NK-92 (cell line): Measurements from ENCODE around the gene DPF3.

Experiments
- DNase-seq: peaks from one replicate; lab custom pipeline; 2025; ENCODE audit not compliant: unreplicated experiment; lab: John Stamatoyannopoulos, UW

DPF3 gene

DNA sequence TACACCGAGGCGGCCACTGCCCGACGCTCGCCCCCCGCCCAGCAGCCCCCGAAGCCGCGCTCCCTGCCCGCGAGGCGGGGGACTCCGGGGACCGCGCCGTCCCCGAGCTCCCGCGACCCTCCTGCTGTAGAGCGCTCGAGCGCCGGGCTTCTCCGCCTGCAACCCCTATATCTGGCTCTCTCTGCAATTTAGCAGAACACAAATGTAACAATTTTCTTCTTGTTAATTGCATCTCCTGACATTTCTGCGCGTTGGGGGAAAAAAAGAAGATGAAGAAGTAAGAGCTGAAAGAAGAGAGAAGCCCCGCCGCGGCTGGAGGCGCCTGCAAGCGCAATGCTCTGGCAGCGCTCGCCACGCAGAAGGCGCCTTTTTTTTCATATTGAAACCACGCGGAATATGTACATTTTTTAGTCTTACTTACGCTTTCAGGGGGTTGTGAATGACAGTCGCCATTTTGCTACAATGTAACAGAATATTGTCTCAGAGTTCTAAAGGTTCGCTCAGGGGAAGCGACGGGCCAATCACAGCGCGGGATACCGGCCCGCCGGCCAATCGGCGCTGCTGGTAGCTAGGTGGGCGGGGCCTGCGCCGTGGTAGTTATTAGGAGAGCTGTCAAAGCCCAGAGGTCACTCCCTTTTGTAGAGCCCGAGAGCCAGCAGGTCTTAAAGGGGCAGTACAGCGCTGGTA lies at the start of gene DPF3:
TSS of gene DPF3 (minus strand) at position 466 of the 687 bp plus-strand sequence. CDS start at position 453, 13 bp downstream.
- DNase-seq, result peak; percentile 56

DNA sequence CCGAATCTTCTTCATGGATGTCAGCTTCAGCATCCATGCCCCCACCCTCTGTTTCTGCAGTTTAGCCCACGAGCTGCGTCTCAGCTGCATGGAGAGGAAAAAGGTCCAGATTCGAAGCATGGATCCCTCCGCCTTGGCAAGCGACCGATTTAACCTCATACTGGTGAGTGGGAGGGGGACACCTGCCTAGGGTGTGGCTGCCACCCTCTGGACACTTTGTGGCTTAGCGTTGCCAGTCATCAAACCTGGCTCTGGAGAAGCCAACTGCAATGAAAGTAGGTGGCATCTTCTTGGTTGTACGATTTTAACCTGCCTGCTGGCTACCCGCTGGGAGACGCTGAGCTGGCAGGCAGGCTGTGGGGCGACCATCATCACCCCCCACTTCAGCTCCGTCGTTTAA lies 49.0 kb upstream of the DPF3 start:
- DNase-seq, result no peak

DNA sequence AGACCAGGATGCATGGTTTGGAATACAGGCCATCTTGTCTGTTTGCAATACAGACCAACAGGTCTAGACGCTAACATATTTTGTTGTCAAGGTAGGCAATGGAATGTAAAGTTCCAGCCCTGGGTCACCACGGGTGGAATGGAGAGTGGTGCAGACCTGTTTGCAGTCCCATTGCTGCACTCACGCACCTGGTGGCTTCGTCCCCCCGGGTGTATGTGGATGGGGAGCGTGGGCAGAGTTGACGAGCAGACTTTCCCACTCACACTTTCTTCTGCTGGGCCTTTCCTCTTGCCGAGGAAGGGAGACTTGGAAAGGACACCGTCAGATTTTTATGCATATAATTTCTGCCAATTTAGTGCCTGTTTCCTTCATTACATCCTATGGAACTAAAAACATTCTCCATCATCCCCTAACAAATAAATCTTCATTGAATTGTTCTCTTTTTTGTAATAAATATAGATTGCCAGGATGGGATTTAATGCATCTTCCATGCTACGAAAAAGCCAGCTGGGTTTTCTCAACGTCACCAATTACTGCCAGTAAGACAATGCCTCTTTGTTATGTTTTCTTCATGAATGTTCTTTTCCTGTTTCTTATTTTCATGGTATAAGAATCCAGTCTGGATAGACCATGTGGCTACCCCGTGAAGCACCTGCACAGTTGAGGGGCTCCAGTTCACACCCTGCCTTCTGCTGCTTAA lies 47.5 kb upstream of the DPF3 start:
- DNase-seq, result no peak

DNA sequence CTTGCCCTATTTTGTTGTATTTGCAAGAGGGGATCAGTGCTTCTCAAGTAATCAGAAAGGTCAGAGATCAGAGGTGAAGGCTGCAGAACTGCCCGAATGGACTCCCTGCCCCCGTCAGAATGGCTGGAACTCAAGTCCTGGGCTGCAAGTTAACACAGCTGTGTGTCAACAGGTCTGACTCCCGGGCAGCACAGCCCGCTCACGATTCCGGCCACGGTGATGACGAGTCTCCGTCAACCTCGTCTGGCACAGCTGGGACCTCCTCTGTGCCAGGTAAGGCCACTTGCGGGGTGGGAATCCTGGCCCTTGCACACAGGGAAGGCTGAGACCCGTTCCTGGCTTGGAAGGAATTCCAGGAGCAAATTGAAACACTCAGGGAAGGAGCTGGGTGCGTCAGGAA lies 45.7 kb upstream of the DPF3 start:
- no peak for DNase-seq

DNA sequence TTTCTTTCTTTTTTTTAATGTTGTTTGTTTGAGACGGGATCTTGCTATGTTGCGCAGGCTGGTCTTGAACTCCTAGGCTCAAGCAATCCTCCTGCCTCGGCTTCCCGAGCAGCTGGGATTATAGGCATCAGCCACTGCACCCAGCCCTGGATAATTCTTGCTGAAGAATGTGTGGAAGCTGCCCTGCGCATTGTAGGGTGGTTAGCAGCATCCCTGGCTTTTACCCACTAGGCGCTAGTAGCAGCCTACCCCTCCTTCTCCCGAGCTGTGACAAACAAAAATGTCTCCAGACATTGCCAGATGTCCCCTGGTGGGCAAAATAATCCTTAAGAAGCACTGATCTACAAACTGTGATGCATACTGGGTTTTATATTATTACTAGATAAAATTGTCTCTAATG lies 39.0 kb upstream of the DPF3 start:
- DNase-seq, result no peak

DNA sequence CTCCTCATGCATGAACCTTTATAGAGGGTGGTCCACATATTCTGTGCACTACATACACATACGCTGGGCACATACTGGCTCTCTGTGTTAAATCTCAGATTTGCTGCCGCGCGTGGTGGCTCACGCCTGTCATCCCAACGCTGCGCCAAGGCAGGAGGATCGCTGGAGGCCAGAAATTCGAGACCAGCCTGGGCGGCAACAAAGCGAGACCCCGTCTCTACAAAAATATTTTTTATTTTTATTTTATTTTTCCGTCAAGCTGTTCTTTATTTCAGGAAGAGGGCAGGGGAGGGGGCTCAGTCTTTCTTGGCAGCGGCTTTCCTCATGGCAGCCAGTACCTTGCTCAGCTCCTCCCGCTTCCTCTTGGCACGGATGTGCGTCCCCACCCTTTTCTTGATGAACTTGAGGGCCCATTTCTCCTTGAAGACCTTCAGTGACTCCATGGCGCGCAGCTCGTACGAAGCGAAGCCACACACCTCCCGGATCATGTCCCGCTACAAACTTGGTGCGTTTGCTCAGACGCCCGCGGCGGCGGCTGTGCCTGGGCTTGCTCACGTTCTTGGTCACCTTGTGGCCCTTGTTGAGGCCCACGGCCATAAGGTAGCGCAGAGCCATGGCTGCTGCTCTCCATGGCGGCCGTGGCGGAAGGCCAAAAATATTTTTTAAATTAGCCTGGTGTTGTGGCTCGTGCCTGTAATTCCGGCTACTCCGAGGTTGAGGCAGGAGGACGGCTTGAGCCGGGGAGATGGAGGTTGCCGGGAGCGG lies 35.6 kb upstream of the DPF3 start:
- DNase-seq, result no peak

DNA sequence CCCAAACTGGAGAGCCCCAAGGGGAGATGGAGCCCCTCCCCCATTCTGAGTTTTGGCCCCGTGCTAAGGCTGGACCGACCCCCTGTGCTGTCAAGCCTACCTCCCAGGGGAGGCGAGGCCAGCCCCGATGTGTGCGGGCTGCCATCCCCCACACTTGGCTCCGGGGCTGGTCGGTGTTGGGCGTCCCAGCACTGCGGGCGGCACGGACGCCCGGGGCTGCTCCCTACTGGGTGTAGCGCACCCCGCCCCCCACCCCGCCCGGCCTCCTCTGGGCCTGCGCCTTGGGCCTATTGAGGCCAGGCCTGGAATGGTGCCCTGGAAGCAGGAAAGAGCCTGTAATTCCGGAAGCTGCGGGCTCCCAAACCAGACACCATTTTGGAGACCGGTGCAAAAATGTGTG lies 35.0 kb upstream of the DPF3 start:
- DNase-seq, result no peak

DNA sequence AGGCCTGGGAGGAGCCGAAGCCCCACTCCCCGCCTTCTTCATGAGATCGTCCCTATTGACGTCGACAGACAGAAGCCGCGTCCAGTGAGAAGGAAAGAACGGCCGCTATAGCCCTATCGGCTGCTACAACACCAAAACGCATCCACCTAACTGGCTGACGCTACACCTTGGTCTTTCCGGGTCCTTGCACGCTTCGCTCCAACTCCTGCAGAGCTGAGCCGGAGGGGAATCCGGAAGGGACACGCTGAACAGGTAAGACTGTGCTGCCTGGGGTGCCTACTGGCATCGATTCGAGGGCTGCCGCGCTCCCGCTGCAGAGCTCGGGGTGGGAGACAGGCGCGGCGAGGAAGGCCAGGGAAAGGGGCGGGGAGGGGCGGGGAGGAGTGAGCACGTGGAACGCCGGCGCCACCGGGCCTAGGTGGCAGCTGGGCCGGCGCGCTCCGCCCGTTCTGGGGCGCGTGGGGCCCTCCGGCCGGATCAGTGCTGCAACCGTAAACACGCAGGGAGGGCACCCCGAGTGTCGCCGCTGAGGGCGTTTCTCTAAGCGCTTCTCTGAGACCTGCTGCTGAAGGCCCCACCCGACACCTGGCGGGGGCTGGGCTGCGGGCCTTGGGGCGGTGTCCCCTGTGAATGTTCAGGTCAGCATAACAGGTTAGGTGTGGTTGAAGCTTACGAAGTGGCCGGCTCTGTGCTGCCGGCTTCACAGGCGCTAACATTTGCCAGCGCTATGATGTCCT lies 32.6 kb upstream of the DPF3 start, which contains the start of gene DCAF4:
TSS of gene DCAF4 (plus strand) at position 173 of the 737 bp plus-strand sequence. CDS start 11,515 bp downstream, outside the sequence.
- peak; percentile 64 for DNase-seq

DNA sequence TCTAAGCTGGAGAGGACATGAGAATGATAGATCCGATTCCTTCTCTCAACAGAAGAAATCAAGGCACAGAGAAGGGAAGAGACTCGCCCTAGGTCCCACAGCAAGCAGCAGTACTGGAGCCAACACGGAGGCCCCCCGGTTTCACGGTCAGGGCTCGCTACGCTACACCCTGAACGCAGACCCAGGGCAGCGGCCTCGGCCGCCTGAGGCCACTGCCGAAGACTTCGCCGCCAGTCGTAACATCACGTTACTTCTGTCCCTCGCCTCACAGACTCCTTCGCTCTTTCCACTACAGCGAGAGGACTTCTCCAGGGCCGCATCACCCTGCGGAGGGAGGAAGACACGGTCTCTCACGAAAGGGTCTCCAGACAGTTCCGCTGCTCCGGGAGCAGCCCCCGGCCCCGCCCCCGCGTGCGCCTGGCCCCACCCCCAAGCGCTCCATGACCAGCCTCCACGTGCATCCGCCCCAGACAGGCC lies 32.0 kb upstream of the DPF3 start:
- DNase-seq, result no peak

DNA sequence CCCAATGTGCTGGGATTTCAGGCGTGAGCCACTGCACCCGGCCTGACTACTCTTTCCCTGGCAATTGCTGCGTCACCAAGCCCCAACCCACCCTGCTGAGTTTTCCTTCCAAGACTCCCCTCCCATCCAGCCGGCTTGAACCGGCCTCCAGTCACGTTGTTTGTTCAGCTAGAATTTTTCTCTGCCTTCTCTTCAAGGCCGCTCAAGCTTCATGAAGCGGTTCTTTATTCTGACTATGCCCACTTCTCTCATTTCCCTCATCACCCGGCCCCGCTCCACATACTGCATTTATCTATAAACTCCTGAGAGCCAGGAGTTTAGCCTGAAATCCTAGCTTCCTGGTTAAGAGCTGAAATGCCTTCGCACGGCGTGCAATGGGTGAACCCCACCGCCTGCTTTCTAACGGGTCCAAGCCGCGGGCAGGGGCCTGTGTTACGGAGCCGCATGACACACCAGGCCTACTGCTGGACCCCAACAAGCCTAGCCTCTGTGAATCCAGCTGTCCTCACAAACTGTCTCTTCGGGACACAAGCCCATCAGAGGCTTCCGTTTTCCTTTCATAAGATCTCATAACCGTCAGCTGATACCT lies 31.4 kb upstream of the DPF3 start:
- DNase-seq, result no peak

DNA sequence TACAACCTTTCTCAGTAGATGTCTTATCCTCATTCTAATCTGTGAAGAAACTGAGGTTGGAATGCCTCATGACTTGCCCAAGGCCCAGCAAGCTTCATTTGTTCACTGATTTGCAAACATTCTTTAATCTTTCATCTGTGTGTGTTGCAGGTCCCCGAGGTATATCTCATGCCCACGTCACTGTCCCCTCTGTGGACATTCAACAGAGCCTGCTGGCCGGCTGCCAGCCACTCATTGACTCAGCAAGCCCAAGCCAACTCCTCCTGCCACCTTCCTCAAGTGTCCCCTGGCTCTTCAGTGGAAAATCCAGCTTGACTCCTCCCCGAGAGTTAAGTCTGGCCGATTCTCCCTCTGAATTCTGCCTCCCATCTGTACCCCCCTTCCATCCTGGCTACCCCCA lies 30.4 kb upstream of the DPF3 start:
- no peak for DNase-seq

DNA sequence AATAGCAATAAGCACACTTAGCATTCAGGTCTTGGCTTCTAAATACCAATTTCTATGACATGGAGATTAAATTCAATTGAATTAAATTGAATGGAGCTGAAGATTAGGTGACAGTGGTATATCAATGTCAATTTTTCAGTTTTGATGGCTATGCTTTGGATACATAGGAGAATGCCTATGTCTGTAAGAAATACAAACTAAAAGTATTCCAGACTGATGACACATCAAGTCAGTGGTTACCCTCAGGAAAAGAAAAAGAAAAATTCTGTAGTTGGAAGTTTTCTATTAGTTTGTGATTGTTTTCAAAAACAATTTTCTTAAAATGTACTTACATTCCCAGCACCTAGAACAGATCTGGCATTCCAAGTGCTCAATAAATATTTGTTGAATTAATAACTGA lies 27.5 kb upstream of the DPF3 start:
- DNase-seq, result no peak

DNA sequence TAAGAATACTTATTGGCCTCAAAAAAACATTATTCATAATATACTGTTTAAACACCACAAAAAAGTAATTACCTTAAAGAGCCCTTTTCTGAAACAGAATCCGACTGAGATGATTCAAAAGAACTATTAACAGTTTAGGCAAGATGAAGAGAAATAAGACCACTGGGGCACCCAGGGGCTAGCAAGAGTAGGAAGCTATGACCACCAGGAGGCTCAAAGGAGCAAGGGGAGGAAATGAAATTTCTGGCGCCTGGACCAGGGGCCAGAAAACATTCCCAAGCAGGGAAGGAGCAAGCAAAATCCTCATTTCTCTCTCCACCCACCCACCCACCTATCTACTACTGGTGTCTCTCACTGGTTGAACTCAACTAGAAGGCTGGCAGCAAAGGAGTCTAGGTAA lies 26.1 kb upstream of the DPF3 start:
- DNase-seq, result no peak

DNA sequence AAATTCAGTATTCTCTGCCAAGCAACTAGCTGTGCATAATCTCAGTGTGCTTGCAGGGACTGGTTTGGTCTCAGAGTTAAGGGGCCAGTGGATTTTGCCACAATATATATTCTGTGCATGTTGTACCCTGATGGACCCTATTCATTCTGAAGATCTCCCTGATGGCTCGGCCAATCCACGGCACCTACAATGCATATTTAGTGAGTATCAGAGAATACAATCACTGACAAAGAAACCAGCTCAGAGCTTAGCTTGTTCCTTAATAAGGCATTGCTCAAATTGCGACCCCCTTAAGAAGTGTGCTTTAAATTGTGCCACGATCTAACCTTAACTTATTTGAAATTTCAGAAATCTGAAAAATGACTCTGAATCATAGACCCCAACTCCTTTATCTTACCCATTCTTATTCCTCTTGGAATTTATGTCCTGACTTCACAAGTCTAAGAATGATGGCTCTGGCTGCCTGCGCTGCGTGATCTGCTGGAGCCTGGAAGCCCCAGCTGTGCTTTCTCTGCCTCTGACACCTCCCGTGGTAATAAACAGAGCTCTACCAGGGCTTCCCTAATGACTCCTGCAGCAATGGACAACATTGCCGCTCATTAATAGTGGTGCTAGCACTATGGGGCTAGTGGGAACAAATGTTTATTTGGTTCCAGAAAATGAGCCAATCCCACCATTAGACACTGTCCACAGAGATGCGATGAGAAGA lies 23.3 kb upstream of the DPF3 start:
- no peak for DNase-seq

DNA sequence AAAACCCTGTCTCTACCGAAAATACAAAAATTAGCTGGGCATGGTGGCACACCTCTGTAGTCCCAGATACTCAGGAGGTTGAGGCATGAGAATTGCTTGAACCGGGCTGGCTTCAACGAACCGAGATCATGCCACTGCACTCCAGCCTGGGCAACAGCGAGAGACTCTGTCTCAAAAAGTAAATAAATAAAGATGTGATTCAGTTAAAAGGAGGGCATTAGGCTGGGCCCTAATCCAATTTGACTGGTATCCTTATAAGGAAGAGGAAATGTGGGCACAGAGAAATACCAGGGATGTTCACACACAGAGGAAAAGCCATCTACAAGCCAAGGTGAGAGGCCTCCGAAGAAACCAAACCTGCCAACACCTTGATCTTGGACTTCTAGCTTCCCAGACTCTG lies 22.3 kb upstream of the DPF3 start:
- no peak for DNase-seq

DNA sequence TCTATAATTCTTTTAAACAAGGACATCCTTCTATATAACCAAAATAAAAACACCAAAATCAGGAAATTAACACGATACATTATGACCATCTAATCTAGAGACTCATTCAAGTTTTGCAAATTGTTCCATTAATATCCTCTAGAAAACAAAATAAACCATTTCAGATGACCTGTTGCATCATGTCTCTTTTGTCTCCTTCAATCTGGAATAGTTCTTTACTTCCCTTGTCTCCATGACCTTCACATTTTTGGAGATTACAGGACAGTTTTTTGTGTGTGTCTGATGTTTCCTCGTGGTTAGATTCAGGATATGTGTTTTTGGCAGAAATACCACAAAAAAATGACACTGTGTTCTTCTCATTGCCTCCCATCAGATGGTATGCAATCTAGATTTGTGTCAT lies 19.9 kb upstream of the DPF3 start:
- DNase-seq, result no peak

DNA sequence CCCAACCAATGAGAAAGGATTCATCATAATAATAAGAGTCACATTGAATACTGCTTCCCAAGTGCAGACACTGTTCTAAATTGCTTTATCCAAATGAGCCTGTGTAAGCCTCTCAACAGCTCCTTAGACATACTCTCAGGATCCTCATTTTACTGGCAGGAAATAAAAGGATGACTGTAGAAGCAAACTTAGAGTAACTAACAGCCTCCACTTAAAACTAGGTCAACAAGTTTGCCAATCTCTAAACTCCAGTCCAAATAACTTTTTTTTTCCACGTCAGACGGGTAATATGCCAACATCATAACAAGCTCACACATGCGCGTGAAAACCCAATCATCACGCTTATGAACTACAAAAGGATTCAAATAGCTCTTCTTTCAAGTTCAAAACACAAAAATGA lies 15.3 kb upstream of the DPF3 start:
- no peak for DNase-seq

DNA sequence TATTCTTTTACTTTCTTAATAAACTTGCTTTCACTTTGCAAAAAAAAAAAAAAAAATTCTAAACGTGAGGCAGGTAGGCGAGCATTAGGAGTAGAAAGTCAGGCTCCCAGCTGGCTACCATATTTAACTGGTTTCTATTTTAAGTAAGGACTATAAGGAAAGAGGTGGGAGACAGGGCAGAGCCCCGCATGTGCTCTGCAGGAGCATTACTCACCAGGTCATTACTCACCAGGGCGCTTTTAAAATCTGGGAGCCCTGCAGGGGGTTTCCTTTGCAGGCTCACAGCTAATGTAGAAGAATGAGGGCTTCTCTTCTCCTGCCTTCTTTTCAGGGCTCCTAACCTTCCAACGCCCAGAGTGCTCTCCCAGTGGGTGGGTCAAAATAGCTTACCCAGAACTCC lies 14.0 kb upstream of the DPF3 start:
- DNase-seq, result no peak

DNA sequence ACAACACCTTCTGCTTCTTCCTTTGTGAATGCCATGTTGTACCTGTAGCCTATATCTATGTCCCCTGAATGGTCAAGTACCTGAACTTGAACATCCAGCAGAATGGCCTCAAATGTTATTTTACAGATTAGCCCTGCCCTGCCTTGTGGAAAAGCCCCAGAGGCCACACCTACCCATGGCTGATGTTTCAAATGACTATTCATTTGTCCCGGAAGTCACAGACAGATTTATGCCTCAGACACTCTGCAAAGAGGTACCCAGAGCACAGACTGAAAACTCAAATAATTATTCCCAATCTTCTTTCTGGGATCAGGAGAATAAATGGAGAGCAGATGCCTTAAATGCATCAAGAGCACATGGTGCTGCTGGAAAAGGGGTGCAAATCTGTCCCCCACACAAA lies 13.0 kb upstream of the DPF3 start:
- no peak for DNase-seq

DNA sequence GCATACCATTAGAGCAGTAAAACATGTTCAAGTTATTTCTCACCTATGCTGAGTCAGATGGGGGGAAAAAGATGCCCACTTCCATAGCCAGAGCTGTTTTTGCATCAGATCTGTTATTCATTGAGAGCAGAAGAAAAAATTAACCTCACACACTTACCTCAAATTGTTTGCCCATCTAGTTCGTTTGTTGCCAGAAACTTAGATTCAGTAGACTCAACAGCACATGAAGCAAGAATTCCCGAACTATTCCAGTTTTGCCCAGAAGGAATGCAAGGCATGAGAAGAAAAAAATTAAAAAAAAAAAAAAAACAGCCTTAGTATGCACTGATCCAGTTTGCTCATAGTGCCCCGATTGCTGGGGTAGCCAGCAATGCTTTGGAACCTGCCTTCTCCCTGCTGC lies 12.4 kb upstream of the DPF3 start:
- DNase-seq, result no peak
